LNCaP clone FGC (cell line): Measurements from ENCODE around the gene DYRK1A.
A peak's percentile ranks its signal among the peaks of the same experiment; 100 is the strongest.

Source experiments
- DNase-seq: peaks from one replicate; pipeline ENCODE4 v3.0.0-alpha.2; 2011; ENCODE audit warnings: low read depth
- H3K4me3 ChIP-seq: 2 replicates; pipeline ENCODE4 v1.5.1; 2011; ENCODE audit warnings: mild to moderate bottlenecking, low read depth, low read length, control low read depth
- TF ChIP-seq, protein P1 (sequence below): IDR thresholded peaks from 2 replicates; pipeline ENCODE4 v1.5.1; 2012; ENCODE audit warnings: mild to moderate bottlenecking; ENCODE audit not compliant: control insufficient read depth, insufficient read depth; ENCODE audit errors: extremely low read depth

The DYRK1A gene

DNA sequence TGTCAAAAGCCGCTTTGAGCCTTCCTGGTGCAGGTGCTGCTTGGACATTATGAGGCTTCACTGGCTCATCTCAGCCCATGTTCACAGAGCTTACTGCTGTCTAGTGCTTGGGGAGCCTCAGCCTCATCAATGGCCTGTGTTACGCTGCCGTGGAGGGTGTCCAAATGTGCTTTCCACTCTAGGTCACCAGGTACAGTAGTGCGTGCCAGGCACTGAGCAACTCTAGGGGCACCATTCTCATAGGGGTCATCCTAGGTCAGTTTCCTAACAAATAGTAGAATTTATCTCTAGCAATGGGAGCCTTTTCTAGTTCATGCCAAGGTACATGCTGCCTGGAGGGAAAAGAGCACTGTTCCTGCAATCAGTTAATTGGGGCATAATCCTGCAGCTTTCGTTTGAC, 193.8 kb downstream of the DYRK1A start:
- H3K4me3 ChIP-seq: no peak overlapping the region
- DNase-seq: no peak
- TF ChIP-seq, protein P1, sequence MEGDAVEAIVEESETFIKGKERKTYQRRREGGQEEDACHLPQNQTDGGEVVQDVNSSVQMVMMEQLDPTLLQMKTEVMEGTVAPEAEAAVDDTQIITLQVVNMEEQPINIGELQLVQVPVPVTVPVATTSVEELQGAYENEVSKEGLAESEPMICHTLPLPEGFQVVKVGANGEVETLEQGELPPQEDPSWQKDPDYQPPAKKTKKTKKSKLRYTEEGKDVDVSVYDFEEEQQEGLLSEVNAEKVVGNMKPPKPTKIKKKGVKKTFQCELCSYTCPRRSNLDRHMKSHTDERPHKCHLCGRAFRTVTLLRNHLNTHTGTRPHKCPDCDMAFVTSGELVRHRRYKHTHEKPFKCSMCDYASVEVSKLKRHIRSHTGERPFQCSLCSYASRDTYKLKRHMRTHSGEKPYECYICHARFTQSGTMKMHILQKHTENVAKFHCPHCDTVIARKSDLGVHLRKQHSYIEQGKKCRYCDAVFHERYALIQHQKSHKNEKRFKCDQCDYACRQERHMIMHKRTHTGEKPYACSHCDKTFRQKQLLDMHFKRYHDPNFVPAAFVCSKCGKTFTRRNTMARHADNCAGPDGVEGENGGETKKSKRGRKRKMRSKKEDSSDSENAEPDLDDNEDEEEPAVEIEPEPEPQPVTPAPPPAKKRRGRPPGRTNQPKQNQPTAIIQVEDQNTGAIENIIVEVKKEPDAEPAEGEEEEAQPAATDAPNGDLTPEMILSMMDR: no peak

DNA sequence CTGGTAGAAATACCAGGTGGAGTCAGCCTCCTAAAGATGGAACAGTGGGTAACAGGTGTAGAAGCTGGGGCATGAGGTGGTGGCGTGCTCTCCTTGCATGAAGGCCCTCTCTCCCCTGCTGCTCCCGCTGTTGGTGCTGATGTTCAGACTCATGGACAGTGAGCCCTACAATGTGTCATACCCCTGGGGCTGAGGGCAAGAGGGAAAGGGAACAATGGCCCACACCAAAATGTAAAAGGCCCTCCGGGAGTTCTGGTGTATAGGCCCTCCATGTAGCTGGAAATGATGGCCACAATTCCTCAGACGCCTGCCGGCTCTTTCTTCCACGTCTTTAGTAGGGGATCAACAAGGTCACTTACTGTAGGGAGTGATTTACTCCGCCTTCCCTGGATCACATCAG, 194.9 kb downstream of the DYRK1A start:
- TF ChIP-seq, protein P1: no peak
- no peak for DNase-seq
- H3K4me3 ChIP-seq: no peak overlapping the region

DNA sequence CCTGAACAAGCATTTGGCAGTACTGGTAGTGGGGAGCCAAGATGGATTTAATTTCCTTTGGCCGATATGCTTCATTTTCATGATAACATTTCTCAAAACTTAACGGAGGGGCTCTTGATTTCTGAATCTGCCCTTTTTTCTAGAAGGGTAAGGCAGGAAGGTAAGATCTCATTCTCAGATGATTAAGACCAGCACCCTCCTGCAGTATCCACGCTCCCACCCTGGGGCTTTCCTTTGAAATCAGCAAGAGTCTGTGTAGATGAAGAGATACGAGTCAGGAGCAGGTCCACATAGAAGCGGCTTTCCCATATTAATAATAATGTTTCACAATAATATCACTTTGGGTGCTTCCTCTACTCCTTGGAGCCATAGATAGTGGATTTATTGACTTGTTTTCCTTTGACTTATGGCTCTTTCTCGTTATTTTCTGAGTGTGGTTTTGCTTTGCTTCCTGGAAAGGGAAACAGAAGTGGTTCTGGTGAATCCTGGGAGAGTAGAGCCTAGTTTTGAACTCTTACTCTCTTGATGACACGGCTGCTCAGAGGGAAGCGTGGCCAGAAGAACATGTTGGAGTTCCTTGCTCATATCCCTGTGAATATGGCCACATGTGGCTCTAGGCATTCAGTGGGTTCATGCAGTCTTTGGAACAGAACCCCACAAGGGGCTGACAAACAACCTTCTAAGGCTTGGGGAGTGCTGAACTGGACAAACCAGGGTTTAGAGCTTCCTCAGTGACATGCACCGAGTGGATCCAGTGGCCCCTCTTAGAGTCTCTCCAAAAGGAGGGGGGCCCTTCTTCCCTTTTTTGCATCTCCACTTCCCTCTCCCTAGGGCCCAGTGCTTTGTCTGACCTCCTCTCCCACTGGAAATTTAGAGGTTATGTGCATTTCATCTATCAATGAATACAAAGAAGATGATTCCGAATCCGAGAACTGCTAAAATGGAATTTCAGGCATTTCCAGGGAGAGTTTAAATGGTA, 195.7 kb downstream of the DYRK1A start:
- no peak overlapping the region for H3K4me3 ChIP-seq
- DNase-seq: no peak
- TF ChIP-seq, protein P1: no peak

DNA sequence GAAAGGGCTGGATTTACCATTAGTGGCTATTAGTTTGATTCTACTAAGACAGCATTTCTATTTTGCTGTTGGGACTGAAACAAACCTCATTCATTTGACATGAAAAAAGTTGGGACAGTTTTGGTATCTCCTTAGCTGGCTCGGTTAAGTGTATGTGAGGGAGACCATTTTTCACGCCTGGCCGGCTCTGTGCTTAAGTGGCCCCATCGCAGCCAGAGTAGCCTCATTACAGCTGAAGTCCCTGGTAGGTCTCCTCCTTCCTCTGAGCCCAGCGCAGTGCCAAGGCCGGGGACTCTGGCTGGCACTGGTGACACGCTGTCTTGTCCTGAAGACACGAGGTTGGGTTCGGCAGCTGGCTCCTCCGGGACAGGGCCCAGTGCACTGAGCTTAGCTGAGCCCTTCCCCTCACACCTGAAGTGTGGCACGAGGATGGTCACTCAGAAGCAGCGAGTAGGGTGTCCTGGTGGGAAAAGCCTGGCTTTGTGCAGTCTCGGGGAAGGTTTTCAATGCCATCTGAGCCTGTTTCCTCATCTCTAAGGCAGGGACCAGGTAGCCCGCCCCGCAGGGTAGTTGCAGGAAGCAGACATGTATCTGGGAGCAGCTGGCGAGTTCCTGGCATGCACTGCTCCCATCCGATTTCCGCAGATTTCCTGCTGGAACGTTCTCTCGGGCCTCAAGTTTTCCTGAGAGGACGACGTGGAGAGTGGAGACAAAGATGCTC, 196.5 kb downstream of the DYRK1A start:
- TF ChIP-seq, protein P1: no peak
- H3K4me3 ChIP-seq: peak overlapping the region; percentile 69
- DNase-seq: no peak

DNA sequence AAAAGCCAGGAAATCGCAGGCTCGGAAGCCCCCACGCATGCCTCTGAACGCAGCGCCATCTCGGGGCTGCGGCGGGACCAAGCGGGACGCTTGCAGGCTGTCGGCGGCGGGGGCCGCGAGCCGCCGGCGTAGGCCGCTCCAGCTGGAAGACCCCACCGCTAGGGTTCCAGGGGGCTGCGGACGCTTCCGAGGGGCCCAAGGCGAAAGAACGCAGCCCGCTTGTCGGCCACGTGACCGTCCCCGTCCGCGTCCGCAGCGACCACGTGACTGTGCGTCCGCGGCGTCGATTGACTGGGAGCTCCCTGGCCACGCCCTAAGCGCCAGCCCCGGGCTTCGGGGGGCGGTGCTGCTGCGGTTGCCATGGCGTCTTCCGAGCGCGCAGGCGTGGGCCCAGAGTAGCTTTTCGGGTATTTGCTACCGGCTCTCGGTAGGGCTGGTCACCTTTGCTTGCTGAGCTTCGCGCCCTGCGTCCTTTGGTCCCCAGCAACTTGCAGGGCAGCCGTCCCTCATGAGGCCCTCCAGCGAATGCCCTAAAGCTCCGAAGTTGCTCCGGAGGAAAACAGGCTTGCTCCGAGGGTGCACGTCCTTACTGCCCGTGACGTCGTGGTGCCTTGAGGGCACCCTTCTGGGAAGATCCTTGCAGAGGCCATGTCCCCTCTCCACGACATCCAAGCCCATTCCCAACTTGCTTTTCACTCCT, 197.2 kb downstream of the DYRK1A start:
- TF ChIP-seq, protein P1: peak; percentile 30; the same call in 1 of the 2 replicates
- peak; percentile 69 for DNase-seq
- H3K4me3 ChIP-seq: peak overlapping the region; percentile 69

DNA sequence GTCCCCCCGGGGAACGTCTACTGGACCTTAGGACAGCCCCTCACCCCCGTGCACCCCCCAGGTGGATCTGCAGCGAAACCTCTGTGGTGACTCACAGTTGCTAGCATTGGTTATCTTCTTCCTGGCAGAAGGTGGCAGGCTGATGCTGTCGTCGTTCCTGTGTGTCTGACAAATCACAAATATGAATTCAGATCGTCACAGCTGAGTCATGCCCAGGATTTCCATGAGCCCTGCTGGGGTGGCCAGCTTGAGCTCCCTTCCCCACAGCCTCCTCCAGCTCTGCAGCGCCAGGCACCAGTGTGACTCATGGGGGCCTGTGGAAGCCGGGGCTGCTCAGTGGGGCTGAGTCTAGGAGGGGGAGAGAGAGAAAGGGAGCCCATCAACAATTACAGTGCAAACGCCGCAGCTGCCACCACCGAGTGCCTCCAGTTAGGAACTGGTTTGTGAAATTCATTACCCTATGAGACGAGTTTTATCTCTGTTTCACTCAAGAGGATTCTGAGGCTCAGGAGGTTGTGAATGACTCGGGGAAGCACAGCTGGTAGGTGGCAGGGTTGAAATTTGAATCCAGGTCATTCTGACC, 197.9 kb downstream of the DYRK1A start:
- H3K4me3 ChIP-seq: peak overlapping the region; percentile 69
- DNase-seq: no peak
- TF ChIP-seq, protein P1: no peak
